Heart left ventricle (tissue), 16 donors: Measurements from ENCODE around the gene LRRC58. TPM values are rescaled to one million over a fixed set of nuclear protein-coding genes. Genes with fewer than 3 reads are reported as not detected.

Source experiments
- ATAC-seq, 4 donors: fragments of 200-7000 bp; cut with Tn5 transposase; one replicate each; pipeline ENCODE4 v1.9.1; 2020 to 2022; ENCODE audit warnings: moderate library complexity in 4 of 4, mild to moderate bottlenecking in 3 of 4, moderate number of reproducible peaks in 1 of 4
- DNase-seq, 5 donors: peaks; one replicate each; pipeline ENCODE4 v3.0.0-alpha.2; 2020
- H3K27ac ChIP-seq, 12 donors: fragments of 200-600 bp; sonication (generic) in 4 of 12; one replicate each; pipeline versions ENCODE4 v1.5.0 to v1.8.0; 2016 to 2022; ENCODE audit warnings: mild to moderate bottlenecking in 2 of 12
- H3K27me3 ChIP-seq, 9 donors: fragments of 200-600 bp; sonication (generic) in 2 of 9; one replicate each; pipeline versions ENCODE4 v1.5.1 to v1.8.0; 2016 to 2022; ENCODE audit warnings: mild to moderate bottlenecking in 3 of 9
- H3K36me3 ChIP-seq, 9 donors: fragments of 200-600 bp; sonication (generic) in 2 of 9; one replicate each; pipeline versions ENCODE4 v1.5.0 to v1.8.0; 2018 to 2022; ENCODE audit warnings: mild to moderate bottlenecking in 2 of 9
- H3K4me1 ChIP-seq, 12 donors: fragments of 200-600 bp; sonication (generic) in 4 of 12; one replicate each; pipeline versions ENCODE4 v1.5.0 to v1.8.0; 2016 to 2022; ENCODE audit warnings: mild to moderate bottlenecking in 3 of 12
- H3K4me3 ChIP-seq, 12 donors: fragments of 200-600 bp; sonication (generic) in 4 of 12; one replicate each; pipeline versions ENCODE4 v1.5.0 to v1.8.0; 2017 to 2022; ENCODE audit warnings: mild to moderate bottlenecking in 9 of 12, moderate library complexity in 4 of 12
- H3K9me3 ChIP-seq, 12 donors: fragments of 200-600 bp; sonication (generic) in 4 of 12; one replicate each; pipeline versions ENCODE4 v1.5.0 to v1.8.0; 2016 to 2022; ENCODE audit warnings: mild to moderate bottlenecking in 1 of 12
- CTCF ChIP-seq, 12 donors: fragments of 200-600 bp; sonication (generic) in 4 of 12; IDR thresholded peaks; one replicate each; pipeline versions ENCODE4 v1.5.0 to v1.8.0; 2018 to 2022; ENCODE audit warnings: antibody characterized with exemption in 12 of 12, mild to moderate bottlenecking in 5 of 12
- POLR2A ChIP-seq, 2 donors: fragments of 450-650 bp; IDR thresholded peaks; one replicate each; pipeline ENCODE4 v1.6.1; 2017; ENCODE audit warnings: antibody characterized with exemption in 2 of 2, mild to moderate bottlenecking in 2 of 2, moderate library complexity in 2 of 2
- WGBS, 4 donors: extraction: QIAGEN DNeasy Blood & Tissue Kit in 2 of 4; methylation state at CpG; one replicate each; pipeline versions ENCODE4 v1.1.5 to v1.1.7; 2013 to 2018; 5-methylcytosine and 5-hydroxymethylcytosine counted together
- intact Hi-C, 10 donors: fragments of 100-400 bp; cut with DNase I; formaldehyde crosslinking; loops; one replicate each; pipeline versions ENCODE4 v1.11.1 to v1.14.2; 2022
- polyA plus RNA-seq, 2 donors: library from polyadenylated mRNA; stranded (reverse); fragments of 200-250 nt; gene quantifications; one replicate each; pipeline ENCODE4 v1.2.3, GENCODE V29; 2013
- total RNA-seq, 9 donors: library from RNA; depleted of rRNA in 2 of 9; stranded (reverse); fragments of >200 nt in 2 of 9; fragmentation: NEBNext Ultra II Directional in 3 of 9; extraction: Animal tissue kit (Norgen Biotek cat#: 25700) in 3 of 9; gene quantifications; one replicate each; pipeline versions ENCODE4 v1.1.0 to v1.2.4, GENCODE V29; 2016 to 2023
- donor health status: ischemic (EF 13 %, LVEDD 7.1; RV severe dilation, severe dysfunction).
- donor health status: healthy with polysubstance abuse.
- donor health status: DM: no; HTN: yes; CAD: no.
- donor health status: DM: no; HTN: no; CAD: no.
- donor health status: ischemic (EF 25% LVEDD 6.9; RV normal size, moderate dysfunction).
- donor health status: ischemic (EF 25% LVEDD 5.7; RV mildly dilated, moderate dysfunction).
- donor health status: healthy.
- donor health status: DM: yes; HTN: yes; CAD: no.
- donor health status: ischemic (EF 35%, LVEDD 5.7; RV mildly dilated, moderate dysfunction).
- donor health status: nonischemic (EF 11% LVEDD 7.7; RV severe dilation, severe dysfunction).
- donor health status: DM: yes; HTN: yes; CAD: no.
- donor health status: PGD.
- donor health status: ischemic (EF 29% LVEDD 5.4; RV normal size, mild dysfunction).
- donor health status: nonischemic (EF 23%, LVEDD 6.1; RV moderate dilation, normal function).

LRRC58 gene
- total and polyA plus RNA-seq, 11 donors: 2.3 to 17.9 (median 9.1) TPM

- DNase-seq (no peak), ATAC-seq (no peak)
- Histone ChIP-seq H3K27ac (no peak overlapping the region), H3K9me3 (no peaks in the 10 kb centered on the region), H3K4me1 (no peaks in the 10 kb centered on the region), H3K36me3 (no peaks in the 10 kb centered on the region), H3K4me3 (no peak overlapping the region), H3K27me3 (no peaks in the 10 kb centered on the region)
- intact Hi-C loops: no loop called here
- TF ChIP-seq CTCF (IDR thresholded peaks at IDR 0.05): no peak
- TF ChIP-seq POLR2A (IDR thresholded peaks at IDR 0.05): no peak
These were observed 21.3 kb upstream of the LRRC58 start for GRCh38 chr3:120370463-120370862.

- no peak for DNase-seq
- WGBS, 4 donors: 63 to 78% (median 67%) methylated on average over 2 of the region's 2 CpGs
- no peak for ATAC-seq
- intact Hi-C loops: no loop called here
- Histone ChIP-seq H3K27me3 (no peaks in the 10 kb centered on the region), H3K4me3 (no peak overlapping the region), H3K27ac (no peak overlapping the region), H3K9me3 (no peaks in the 10 kb centered on the region), H3K4me1 (no peaks in the 10 kb centered on the region), H3K36me3 (no peaks in the 10 kb centered on the region)
- no peak for TF ChIP-seq POLR2A (IDR thresholded peaks at IDR 0.05)
- TF ChIP-seq CTCF (IDR thresholded peaks at IDR 0.05): no peak
These were observed 19.9 kb upstream of the LRRC58 start for GRCh38 chr3:120369037-120369467.

- 65 to 76% (median 71%) methylated on average over 3 of the region's 3 CpGs for WGBS, 4 donors
- DNase-seq: no peak
- intact Hi-C loops: no loop called here
These were observed 19.0 kb upstream of the LRRC58 start for GRCh38 chr3:120368172-120368571.

GRCh38 chr3:120364821-120365220 is 15.7 kb upstream of the LRRC58 start:
- no peaks in the 10 kb centered on the region for H3K4me1 ChIP-seq
- intact Hi-C loops: no loop called here
- H3K36me3 ChIP-seq: no peaks in the 10 kb centered on the region
- ATAC-seq: no peak
- no peak for TF ChIP-seq POLR2A (IDR thresholded peaks at IDR 0.05)
- TF ChIP-seq CTCF (IDR thresholded peaks at IDR 0.05): no peak
- no peaks in the 10 kb centered on the region for H3K27me3 ChIP-seq
- H3K9me3 ChIP-seq: no peaks in the 10 kb centered on the region
- H3K4me3 ChIP-seq: no peak overlapping the region
- no peak overlapping the region for H3K27ac ChIP-seq
- no peak for DNase-seq
- 0 to 20% (median 12%) methylated on average over 1 of the region's 1 CpG for WGBS, 4 donors

More at GRCh38 chr3:120368172-120368571, 19.0 kb upstream of the LRRC58 start:
- Histone ChIP-seq H3K36me3 (no peaks in the 10 kb centered on the region), H3K27ac (no peak overlapping the region), H3K4me1 (no peaks in the 10 kb centered on the region), H3K9me3 (no peaks in the 10 kb centered on the region), H3K27me3 (no peaks in the 10 kb centered on the region), H3K4me3 (no peak overlapping the region)
- no peak for ATAC-seq
- TF ChIP-seq POLR2A (IDR thresholded peaks at IDR 0.05): no peak
- TF ChIP-seq CTCF (IDR thresholded peaks at IDR 0.05): no peak
